ENCODE results near the gene SERPINB3.

GRCh38 chr18:63677500-63678225 lies 16.0 kb upstream of the SERPINB3 start:
- no peak for TF ChIP-seq CTCF (IDR thresholded peaks at IDR 0.05)
- TF ChIP-seq POLR2A (IDR thresholded peaks at IDR 0.05), result no peak
